Brain microvascular endothelial cell (primary cell): Measurements from ENCODE around the gene THSD4.
A peak's percentile ranks its signal among the peaks of the same experiment; 100 is the strongest.

Experiments
- DNase-seq: peaks from one replicate; pipeline ENCODE4 v3.0.0-alpha.2; 2020
- H3K27ac ChIP-seq: fragments of 250-450 bp; sonication (Bioruptor Pico); 2 replicates; pipeline ENCODE4 v1.5.1; 2020; ENCODE audit warnings: mild to moderate bottlenecking, moderate library complexity
- H3K27me3 ChIP-seq: fragments of 250-450 bp; sonication (Bioruptor Pico); replicated peaks from 2 replicates; pipeline ENCODE4 v1.5.1; 2020; ENCODE audit warnings: mild to moderate bottlenecking
- H3K36me3 ChIP-seq: fragments of 250-450 bp; sonication (Bioruptor Pico); replicated peaks from 2 replicates; pipeline ENCODE4 v1.5.1; 2020; ENCODE audit warnings: mild to moderate bottlenecking
- H3K4me3 ChIP-seq: 2 replicates; pipeline ENCODE4 v1.5.1; 2011; ENCODE audit warnings: low read depth, mild to moderate bottlenecking, control low read depth, low read length, moderate library complexity
- CTCF ChIP-seq: IDR thresholded peaks from 2 replicates; pipeline ENCODE4 v1.5.1; 2011; ENCODE audit warnings: low read depth, mild to moderate bottlenecking, moderate library complexity, low read length, control low read depth, inconsistent platforms; ENCODE audit errors: missing control alignments
- in situ Hi-C: cut with HindIII; loops from 2 replicates; pipeline ENCODE4 v1.10.0; 2017; ENCODE audit warnings: low sequenced_read_pairs, low pct_ligation_motif_present

The THSD4 gene

DNA sequence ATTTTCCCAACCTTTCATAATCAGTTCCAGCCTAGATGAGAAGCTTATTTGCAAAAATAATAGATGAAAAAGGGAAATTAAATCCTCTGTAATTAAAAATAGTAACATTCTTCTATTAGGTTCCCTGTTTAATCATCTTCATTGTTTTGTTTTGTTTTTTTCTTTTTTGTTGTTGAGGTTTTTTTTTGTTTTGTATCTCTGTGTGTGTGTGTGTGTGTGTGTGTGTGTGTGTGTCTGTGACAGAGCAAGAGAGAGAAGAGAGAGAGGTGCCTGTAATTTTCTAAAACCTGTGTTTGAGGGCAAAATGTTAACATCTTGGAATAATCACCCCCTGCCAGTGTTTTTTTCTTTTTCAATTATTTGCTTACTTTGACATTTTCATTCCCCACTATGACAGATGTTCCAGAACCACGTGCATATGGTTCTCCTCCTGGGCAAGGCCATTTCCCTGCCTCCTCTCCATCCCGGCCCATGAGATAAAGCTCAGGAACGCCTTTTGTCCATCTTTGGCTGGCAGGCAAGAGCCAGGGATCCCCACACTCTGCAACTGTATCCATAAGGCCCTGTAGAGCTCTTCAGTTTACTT is 573.3 kb downstream of the THSD4 start:
- Histone ChIP-seq H3K4me3 (no peak overlapping the region), H3K27ac (no peak overlapping the region), H3K36me3 (no peaks in the 10 kb centered on the region), H3K27me3 (no peaks in the 10 kb centered on the region)
- in situ Hi-C loops: no loop called here
- no peak for TF ChIP-seq CTCF
- no peak for DNase-seq

GRCh38 chr15:71691081-71691457 is 575.8 kb downstream of the THSD4 start:
- TF ChIP-seq CTCF: no peak
- in situ Hi-C loops: no loop called here

DNA sequence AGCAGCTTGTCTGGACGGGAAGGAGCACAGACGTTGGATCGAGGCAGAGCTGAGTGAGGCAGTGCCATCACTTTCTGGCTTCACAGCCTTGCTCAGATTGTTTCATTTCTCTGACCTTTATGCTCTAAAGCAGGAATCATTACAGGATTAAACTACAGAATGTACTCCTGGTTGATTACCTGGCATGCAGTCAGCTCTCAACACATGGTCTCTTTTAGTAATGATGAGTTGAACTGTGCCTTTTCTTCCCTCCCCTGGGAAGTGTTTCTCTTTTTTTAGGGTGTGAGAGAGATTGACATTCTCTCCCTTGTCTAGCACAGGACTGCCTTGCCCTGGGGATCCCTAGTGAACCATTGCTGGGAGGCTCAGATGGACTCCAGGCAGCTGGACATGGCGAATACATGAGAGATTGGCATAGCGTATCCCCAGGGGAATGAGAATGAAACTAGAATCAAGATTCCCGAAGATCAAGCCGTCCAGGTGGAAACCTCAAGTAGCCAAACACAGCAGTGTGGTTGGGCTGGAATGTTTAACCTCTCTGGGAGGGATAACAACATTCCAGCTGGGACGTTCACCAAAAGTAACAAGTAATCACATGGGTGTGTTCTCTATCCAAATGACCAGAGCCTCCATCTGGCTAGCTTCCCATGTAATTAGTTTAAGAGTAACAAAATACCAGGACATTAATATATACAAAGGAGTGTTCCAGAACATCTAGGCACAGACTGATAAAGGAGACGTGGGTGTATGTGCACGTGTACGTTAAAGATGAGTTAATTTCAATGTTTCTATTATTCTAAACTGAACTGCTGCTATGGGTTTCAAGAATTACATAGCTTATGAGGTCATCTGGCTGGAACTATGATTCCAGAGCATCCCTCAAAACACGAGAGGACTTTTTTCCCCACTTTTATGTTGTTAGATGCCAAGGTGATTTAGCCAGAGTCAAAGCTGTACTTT is 576.5 kb downstream of the THSD4 start:
- no peak overlapping the region for H3K4me3 ChIP-seq
- DNase-seq: peak; percentile 53
- no peak overlapping the region for H3K27ac ChIP-seq
- no peaks in the 10 kb centered on the region for H3K27me3 ChIP-seq
- TF ChIP-seq CTCF: no peak
- no peaks in the 10 kb centered on the region for H3K36me3 ChIP-seq
- in situ Hi-C loops: no loop called here

More at GRCh38 chr15:71691081-71691457, 575.8 kb downstream of the THSD4 start:
- Histone ChIP-seq H3K27me3 (no peaks in the 10 kb centered on the region), H3K27ac (no peak overlapping the region), H3K36me3 (no peaks in the 10 kb centered on the region), H3K4me3 (no peak overlapping the region)
- DNase-seq: no peak

GRCh38 chr15:71697236-71697635 is 582.0 kb downstream of the THSD4 start:
- H3K27ac ChIP-seq: no peak overlapping the region
- H3K36me3 ChIP-seq: no peaks in the 10 kb centered on the region
- TF ChIP-seq CTCF: no peak
- no peak for DNase-seq
- H3K4me3 ChIP-seq: no peak overlapping the region
- H3K27me3 ChIP-seq: no peaks in the 10 kb centered on the region
- in situ Hi-C loops: no loop called here

GRCh38 chr15:71698030-71698429 is 582.8 kb downstream of the THSD4 start:
- DNase-seq: no peak
- no peak for TF ChIP-seq CTCF
- in situ Hi-C loops: no loop called here

DNA sequence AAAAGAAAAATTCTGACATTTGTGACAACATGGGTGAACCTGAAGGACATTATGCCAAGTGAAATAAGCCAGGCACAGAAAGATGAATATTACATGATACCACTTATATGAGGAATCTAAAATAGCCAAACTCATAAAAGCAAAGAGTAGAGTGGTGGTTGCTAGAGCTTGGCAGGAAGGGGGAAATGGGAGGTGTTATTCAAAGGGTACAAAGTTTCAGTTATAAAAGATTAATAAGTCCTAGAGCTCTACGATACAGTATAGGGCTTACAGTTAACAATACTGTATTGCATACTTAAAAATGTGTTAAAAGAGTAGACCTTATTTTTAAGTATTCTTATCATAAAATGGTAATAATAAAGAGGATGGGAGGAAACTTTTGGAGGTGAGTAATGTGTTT is 583.5 kb downstream of the THSD4 start:
- TF ChIP-seq CTCF: no peak
- no peak overlapping the region for H3K27ac ChIP-seq
- H3K4me3 ChIP-seq: no peak overlapping the region
- H3K27me3 ChIP-seq: no peaks in the 10 kb centered on the region
- in situ Hi-C loops: no loop called here
- DNase-seq: no peak
- H3K36me3 ChIP-seq: no peaks in the 10 kb centered on the region

More at GRCh38 chr15:71698030-71698429, 582.8 kb downstream of the THSD4 start:
- Histone ChIP-seq H3K27ac (no peak overlapping the region), H3K4me3 (no peak overlapping the region), H3K27me3 (no peaks in the 10 kb centered on the region), H3K36me3 (no peaks in the 10 kb centered on the region)
